ENCODE measurements around the gene STIM1.

STIM1 gene

DNA sequence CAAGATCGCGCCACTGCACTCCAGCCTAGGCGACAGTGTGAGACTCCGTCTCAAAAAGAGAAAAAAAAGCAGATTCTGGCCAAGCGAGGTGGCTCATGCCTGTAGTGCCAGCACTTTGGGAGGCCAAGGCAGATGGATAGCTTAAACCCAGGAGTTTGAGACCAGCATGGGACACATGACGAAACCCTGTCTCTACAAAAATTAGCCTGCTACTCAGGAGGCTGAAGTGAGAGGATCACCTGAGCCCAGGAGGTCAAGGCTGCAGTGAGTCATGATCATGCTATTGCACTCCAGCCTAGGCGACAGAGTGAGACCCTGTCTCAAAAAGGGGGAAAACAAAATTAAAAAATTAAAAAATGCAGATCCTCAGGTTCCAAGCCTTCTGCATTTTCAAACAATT is 33.2 kb upstream of the STIM1 start:
- ChIA-PET POLR2A (no interaction called here), CTCF (interaction anchor here (1.0 to 3.3 kb wide), 5 partner anchors 8 to 251 kb away, joined by 3 to 12 read pairs (median 3); partner anchors contain the start of gene PGAP2)
- H3K4me3 ChIP-seq (ENCODE audit: low read depth, low read length) = no peak overlapping the region
- no peak for TF ChIP-seq CTCF (IDR thresholded peaks at IDR 0.05; ENCODE audit: insufficient read depth, low read length, missing control alignments)
- no peak for DNase-seq (ENCODE audit: low read depth, low spot score)

- CTCF ChIA-PET = interaction anchor here (0.8 to 3.3 kb wide), 7 partner anchors 9 to 252 kb away, joined by 3 to 12 read pairs (median 3); partner anchors contain the start of gene PGAP2
- DNase-seq (ENCODE audit: low read depth, low spot score) = peak; percentile 49
- H3K4me3 ChIP-seq (ENCODE audit: low read depth, low read length) = no peak overlapping the region
- TF ChIP-seq CTCF (IDR thresholded peaks at IDR 0.05; ENCODE audit: insufficient read depth, low read length, missing control alignments) = no peak
- POLR2A ChIA-PET = interaction anchor here (0.9 to 1.1 kb wide), 4 partner anchors 10 to 18 kb away, joined by 3 to 5 read pairs (median 4); partner anchors contain the start of genes PGAP2 and RHOG
These were observed 32.2 kb upstream of the STIM1 start for GRCh38 chr11:3823303-3823702.

DNA sequence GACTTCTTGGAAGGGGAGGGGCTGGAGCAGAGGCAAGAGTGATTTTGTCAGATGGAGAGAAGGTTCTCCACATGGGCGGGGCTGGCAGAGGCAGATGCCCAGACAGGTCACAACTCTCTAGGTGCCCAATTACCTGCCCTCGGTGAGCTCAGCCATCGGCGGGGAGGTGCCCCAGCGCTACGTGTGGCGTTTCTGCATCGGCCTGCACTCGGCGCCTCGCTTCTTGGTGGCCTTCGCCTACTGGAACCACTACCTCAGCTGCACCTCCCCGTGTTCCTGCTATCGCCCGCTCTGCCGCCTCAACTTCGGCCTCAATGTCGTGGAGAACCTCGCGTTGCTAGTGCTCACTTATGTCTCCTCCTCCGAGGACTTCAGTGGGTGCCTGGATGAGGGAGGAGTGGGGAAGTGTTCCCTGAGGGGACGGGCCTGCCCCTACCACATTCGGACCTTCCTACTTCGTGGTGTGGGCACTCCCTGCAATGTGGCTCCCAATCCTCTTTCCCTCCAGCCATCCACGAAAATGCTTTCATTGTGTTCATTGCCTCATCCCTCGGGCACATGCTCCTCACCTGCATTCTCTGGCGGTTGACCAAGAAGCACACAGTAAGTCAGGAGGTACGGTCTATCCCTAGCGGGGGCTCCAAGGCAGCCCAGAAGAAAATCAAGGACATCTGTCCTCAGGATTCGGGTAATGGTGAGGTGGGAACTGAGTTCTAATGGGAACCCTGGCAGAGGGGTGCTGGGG is 31.5 kb upstream of the STIM1 start:
- no peak overlapping the region for H3K4me3 ChIP-seq (ENCODE audit: low read depth, low read length)
- POLR2A ChIA-PET = interaction anchor here (0.6 to 1.1 kb wide), 5 partner anchors 11 to 17 kb away, joined by 3 to 5 read pairs (median 3); partner anchors contain the start of genes PGAP2 and RHOG
- DNase-seq (ENCODE audit: low read depth, low spot score) = no peak
- CTCF ChIA-PET = interaction anchor here (1.4 to 3.3 kb wide), 4 partner anchors 16 to 249 kb away, joined by 4 to 12 read pairs (median 7); partner anchors contain the start of gene PGAP2
- no peak for TF ChIP-seq CTCF (IDR thresholded peaks at IDR 0.05; ENCODE audit: insufficient read depth, low read length, missing control alignments)

DNA sequence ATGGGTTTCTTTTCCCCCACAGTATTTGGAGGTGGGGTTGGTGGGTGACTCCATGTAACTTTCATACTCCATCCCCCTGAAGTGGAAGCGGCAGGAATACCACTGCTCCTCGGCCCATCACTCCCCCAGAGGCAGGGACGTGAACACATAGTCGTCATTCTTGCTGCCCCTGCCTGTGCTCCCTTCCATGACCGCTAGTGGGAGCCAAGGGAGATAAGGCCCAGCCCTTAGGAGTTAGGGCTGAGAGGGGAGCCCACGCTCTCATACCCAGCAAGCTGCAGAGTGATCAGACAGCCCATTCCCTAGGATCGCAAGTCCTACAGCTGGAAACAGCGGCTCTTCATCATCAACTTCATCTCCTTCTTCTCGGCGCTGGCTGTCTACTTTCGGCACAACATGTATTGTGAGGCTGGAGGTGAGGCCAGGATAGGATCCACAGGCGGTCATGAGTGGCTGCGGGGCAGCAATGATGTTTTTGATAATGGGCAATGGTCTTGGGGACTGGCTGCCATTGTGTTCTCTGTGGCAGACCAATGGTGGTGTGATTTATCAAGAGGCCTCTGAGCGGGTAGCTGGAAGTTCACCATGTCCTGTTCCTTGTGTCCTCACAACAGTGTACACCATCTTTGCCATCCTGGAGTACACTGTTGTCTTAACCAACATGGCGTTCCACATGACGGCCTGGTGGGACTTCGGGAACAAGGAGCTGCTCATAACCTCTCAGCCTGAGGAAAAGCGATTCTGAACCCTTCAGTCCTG is 30.6 kb upstream of the STIM1 start:
- TF ChIP-seq CTCF (IDR thresholded peaks at IDR 0.05; ENCODE audit: insufficient read depth, low read length, missing control alignments) = peak; percentile 64
- no peak for DNase-seq (ENCODE audit: low read depth, low spot score)
- ChIA-PET CTCF (interaction anchor here (0.6 to 3.3 kb wide), 11 partner anchors 9 to 248 kb away, joined by 3 to 12 read pairs (median 5); partner anchors contain the start of genes PGAP2, RHOG and STIM1), POLR2A (no interaction called here)
- H3K4me3 ChIP-seq (ENCODE audit: low read depth, low read length) = no peak overlapping the region

- H3K4me3 ChIP-seq (ENCODE audit: low read depth, low read length) = no peak overlapping the region
- ChIA-PET POLR2A (no interaction called here), CTCF (interaction anchor here (1.0 to 3.3 kb wide), 11 partner anchors 10 to 248 kb away, joined by 3 to 12 read pairs (median 5); partner anchors contain the start of genes PGAP2, RHOG and STIM1)
- DNase-seq (ENCODE audit: low read depth, low spot score) = no peak
- TF ChIP-seq CTCF (IDR thresholded peaks at IDR 0.05; ENCODE audit: insufficient read depth, low read length, missing control alignments) = no peak
These were observed 29.9 kb upstream of the STIM1 start for GRCh38 chr11:3825473-3826154.
